HG03103 (cell line): Measurements from ENCODE around the gene CEP72.
"Not testable (repeated sequence)": the region's sequence is repeated elsewhere in the genome, so short reads cannot be mapped to it uniquely, and the experiment has no call there.

Experiments
- ATAC-seq: cut with Tn5 transposase; IDR thresholded peaks from one replicate; pipeline ENCODE4 v1.9.1; 2021; ENCODE audit warnings: low read depth; ENCODE audit not compliant: unreplicated experiment

CEP72 gene, protein sequence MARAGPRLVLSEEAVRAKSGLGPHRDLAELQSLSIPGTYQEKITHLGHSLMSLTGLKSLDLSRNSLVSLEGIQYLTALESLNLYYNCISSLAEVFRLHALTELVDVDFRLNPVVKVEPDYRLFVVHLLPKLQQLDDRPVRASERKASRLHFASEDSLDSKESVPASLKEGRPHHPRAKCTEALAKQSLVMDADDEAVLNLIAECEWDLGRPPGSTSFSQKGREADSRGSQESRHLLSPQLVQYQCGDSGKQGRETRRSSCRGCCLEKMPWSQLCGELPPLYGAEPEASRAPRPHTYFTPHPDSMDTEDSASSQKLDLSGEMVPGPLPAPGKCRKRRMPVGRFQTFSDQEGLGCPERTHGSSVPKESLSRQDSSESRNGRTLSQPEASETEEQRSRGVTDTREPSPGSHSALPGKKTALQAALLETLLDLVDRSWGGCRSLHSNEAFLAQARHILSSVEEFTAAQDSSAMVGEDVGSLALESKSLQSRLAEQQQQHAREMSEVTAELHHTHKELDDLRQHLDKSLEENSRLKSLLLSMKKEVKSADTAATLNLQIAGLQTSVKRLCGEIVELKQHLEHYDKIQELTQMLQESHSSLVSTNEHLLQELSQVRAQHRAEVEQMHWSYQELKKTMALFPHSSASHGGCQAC

DNA sequence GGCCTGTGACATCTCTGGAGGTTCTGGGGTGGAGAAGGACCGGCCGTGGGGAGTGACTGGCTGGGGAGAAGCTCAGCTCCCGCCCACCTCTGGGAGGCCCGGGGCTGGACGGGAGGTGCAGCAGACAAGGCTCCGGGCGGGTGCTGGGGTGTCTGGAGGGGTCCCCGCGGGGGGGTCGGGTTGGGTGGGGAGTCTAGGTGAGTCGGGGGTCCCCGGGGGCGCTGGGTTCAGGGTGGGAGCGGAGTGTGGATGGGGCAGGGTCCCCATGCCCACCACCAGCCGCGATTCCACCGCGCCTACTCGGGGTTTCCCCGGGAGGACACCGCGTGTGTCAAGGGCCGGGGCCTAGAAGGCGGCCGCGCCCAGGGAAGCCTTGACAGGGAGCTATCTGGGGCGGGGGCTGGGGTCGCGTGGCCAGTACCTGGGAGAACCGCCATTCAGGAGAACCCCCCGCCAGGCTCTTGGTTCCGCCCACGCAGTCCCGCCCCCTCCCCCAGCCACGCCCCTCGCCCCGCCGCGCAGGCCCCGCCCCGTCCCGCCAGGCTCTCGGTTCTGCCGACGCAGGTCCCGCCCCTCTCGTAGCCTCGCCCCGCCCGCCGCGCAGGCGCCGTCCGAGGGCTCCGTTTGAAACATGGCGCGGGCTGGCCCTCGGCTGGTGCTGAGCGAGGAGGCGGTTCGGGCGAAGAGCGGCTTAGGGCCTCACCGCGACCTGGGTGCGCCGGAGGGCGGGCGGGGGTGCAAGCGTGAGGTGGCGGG lies at the start of gene CEP72:
Gene CEP72, plus strand, starts transcription at position 610 of the 756 bp plus-strand sequence. Its CDS starts 22 bp downstream, at position 632.
- peak; percentile 62 for ATAC-seq

DNA sequence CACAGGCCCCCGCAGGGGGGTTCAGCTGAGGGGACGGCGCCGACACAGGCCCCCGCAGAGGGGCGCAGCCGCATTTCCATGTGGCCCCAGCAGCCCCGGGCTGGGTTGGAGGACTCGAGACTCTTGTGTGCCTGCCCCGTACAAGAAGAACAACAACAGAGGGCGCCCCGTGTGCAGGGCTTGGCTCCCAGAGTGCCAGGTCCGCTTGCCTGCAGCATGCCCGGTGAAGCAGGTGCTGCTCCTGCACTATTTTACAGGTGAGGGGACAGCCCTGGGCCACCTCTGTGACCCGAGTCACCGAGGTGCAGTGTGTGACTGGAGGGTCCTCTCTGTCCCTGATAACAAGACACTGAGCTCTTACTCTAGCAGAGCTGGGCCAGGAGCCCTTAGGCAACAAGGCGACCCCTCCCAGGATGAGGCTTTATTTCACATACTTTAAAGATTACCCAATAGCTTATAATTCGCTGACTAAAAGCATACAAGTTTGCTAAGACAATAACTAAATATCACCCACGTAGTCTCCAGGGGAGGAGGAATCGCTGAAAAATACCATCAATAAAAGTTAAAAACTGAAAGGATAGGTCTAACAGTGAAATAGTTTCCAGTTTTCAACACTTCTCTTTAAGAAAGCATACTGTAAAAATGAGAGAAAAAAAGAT lies 46.2 kb upstream of the CEP72 start:
- ATAC-seq = no peak

- ATAC-seq = no peak
Measured at GRCh38 chr5:566636-567309, 45.4 kb upstream of the CEP72 start.

DNA sequence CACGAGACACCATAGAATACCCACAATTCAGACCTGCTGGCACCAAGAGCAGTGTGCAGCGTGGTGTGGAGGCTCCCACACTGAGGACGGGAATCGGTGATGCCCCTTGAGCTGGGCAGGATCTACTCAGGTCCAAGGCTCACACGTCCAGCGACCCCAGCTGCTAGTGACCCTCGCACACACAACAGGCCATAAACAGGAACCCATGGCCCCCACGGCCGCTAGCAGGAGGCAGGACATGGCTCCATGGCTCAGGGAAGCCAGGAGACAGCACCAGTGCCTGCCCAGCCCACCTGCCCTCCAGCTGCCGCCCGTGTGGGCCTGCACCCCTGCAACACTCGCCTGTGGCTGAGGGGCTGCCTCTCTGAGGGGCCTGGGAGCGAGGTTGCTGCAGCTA lies 44.5 kb upstream of the CEP72 start:
- ATAC-seq = no peak

- ATAC-seq = no peak
Measured at GRCh38 chr5:568061-568781, 43.9 kb upstream of the CEP72 start.

DNA sequence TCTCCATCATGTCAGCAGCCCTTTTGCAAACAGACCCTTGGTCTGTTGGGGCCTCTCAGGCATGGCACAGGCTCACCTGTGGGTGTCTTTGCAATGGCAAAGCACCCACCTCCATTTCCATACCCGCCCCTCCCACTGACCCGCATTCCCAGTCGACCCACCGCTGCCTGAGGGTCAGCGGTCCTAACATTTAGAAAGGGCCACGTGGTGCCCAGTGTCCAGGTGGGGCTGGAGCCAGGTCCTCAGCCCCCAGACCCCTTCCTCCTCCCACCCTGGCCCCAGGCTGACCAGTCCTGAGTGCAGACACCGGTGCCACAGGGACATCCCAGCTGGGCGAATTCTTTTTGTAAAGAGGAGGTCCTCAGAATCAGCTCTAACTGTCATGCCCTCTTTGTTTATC lies 43.3 kb upstream of the CEP72 start:
- ATAC-seq = no peak

GRCh38 chr5:569358-569867 lies 42.7 kb upstream of the CEP72 start:
- ATAC-seq = no peak

GRCh38 chr5:569868-570361 lies 42.2 kb upstream of the CEP72 start:
- no peak for ATAC-seq

GRCh38 chr5:570446-570845 lies 41.7 kb upstream of the CEP72 start:
- ATAC-seq = no peak

DNA sequence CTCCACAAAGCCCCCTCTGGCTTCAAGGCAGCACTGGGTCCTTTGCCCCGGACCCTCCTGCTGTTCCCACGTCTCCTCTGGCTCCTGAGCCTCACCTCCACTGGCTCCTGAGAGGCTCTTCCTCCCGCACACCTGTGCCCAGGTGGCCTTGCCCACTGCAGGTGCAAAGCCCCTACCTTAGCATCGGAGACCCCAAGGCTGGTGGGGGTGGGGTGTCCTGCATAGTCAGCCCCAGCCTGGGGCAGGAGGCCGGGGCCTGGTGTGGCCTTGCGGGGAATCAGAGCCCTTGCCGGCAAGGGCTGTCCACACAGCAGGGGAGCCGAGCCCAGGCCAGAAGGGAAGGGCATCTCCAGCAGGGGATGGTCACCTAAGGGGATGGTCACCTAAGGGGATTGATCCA lies 41.3 kb upstream of the CEP72 start:
- no peak for ATAC-seq

DNA sequence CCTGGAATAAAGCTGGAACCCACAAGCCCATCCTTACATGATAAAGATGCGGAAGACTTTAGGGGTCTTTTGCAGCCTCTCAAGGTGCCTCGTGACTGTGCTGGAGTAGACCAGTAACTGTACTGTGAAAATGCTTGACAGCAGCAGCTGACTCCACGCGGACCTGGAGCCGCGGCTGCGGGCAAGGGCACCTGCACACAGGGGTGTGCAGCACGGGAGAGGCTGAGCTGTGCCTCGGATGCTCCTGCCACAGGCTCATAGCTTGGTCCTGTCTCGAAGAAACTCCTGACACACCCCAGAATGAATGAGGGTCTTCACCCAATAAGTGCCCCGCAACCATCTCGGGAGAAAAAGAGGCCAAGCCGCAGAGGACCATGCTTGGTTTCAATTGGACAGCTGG lies 40.3 kb upstream of the CEP72 start:
- no peak for ATAC-seq

DNA sequence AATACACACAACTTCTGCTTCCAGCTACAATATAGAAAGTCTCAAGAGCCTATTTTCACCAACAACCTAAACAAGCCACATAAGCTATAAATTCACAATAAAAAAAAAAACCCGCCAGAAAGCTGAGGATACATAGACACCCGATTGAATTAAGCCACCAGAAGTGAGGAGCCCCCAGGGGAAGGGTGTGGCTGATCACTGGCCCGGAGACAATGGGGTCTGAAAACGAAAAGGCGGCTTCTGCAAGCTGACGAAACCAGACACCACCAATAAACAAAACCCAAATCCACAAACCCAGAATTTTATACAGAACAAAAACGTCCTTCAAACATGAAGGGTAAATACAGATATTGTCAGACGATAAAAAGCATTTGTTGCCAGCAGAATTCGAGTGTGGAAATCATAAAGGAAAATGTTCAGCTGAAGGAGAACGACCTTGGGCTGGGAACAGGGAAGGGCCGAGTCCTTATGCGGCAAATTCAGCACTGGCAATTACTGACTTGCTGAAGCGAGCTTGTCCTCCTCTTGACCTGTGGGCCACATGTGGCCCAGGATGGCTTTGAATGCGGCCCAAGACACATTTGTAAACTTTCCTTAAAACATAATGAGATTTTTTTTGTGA lies 39.6 kb upstream of the CEP72 start:
- no peak for ATAC-seq

DNA sequence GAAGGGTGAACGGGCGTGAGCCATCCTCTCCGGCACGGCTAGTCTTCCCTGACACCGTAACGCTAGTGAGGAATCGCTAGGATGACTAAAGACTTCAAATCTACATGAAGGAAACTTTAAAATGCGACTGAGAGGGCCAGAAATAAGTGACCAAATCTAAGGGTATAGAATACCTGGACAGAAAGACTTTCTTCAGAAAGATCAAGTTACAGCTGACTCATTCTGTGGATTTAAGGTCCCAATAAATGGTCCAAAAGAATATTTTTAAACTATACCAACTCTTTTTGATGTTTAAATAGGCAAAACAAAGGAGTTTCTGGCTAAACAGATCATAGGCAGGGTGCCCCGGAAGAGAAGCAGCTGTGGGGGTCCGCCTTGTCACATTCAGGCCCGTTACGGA lies 38.9 kb upstream of the CEP72 start:
- no peak for ATAC-seq

DNA sequence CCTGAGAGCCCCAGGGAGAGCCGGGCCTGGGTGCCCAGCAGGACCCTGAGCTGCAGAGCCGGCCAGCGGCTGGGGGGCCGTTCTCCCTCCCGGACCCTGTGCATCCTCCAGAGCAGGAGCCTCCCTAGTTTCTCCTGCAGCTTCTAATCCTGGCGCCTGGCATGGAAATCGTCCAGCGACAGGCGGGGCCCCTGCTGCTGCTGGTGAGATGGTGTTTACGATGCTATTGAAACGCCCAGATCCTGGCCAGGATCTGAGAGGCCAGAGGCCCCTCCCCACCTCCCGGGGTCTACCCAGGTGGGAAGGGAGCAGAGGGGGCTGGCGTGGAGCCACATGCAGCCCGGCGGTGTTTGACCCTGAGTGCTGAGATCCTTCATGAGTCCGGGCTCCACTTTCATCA lies 38.2 kb upstream of the CEP72 start:
- no peak for ATAC-seq

GRCh38 chr5:574906-575305 lies 37.2 kb upstream of the CEP72 start:
- ATAC-seq = no peak

GRCh38 chr5:575636-576035 lies 36.5 kb upstream of the CEP72 start:
- no peak for ATAC-seq

- ATAC-seq = not testable (repeated sequence)
Measured at GRCh38 chr5:577214-577613, 34.9 kb upstream of the CEP72 start.

GRCh38 chr5:577800-578199 lies 34.3 kb upstream of the CEP72 start:
- ATAC-seq = no peak

DNA sequence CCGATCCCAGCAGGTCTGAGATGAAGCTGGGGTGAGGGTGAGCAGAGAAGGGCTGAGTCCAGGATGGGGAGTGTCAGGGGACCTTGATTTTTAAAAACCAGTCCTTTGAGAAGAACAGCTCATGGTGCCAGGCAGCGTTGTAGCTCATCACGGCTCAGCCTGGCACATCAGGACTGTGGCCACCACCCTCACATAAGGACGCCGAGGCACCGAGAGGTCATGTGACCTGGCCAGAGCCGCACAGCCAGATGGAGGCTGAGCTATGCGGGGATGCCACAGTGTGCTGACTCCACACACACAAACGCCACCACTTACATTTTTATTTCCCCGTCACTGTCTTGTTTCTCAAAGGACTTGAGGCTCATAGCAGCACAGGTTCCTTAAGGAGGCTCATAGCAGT lies 32.9 kb upstream of the CEP72 start:
- ATAC-seq = no peak
